GM20431 (cell line): ENCODE data around the gene RXRA.

Experiments
- in situ Hi-C: fragments of 300-500 bp; cut with MseI, MboI; formaldehyde crosslinking; loops from one replicate; pipeline ENCODE4 v1.15.0; 2020; ENCODE audit warnings: low sequenced_read_pairs; ENCODE audit not compliant: unreplicated experiment

The RXRA gene

DNA sequence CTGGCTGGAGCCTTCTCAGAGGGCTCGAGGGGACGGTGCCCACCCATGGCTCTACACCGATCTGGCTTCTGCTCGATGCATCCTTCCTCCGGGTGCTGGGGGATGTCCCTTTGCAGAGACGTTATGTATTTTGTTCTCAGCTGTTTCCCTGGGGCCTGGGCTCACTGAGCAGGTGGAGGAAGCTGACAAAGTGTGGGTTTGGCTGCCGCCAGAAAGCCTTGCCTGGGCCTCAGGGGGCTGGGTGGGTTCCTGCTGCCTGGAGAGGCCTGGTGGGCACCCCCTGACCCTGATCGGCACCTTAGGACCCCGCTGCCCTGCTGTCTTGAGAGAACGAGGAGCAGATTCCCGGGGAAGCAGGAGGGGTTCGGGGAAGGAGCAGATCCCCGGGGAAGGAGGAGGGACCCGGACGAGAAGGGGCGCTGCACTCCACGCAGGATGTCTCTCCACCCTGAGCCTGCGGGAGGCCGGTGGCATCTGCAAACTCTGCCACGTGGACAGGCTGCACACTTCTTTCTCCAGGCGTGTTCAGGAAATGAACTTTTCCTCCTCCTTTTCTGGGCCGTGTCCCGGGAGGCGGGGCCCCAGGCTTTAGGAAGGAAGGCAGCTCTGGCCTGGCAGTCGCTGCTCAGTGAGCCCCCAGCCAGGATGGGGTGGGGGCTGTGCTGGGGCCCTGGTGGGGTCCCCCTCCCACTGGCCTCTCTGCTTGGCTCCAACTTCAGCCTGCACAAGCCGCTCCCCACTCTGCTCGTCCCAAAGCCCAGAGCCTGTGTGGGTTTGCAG lies 148.9 kb downstream of the RXRA start:
- in situ Hi-C loops = no loop called here

DNA sequence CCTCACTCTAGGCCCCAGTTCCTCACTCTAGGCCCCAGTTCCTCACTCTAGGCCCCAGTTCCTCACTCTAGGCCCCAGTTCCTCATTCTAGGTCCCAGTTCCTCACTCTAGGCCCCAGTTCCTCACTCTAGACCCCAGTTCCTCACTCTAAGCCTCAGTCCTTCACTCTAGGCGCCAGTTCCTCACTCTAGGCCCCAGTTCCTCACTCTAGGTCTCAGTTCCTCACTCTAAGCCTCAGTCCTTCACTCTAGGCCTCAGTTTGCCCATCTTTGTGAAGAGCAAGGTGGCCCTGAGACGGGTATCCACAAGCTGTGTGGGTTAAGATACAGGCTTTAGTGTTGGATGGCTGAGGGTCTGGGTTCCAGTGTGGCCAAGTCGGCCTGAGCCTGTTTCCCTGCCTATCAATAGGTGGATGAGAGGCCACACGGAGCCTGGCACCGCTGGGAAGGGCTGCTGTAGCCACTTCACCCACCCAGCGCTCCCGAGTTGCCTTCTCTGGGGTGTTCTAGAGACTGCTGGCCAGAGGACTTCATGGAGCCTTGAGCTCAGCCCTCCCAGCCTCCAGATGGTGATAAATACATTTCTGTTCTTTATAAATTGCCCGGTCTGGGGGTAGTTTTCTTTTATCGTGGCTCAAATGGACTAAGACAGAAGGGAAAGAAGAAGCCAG lies 150.2 kb downstream of the RXRA start:
- in situ Hi-C loops = no loop called here

DNA sequence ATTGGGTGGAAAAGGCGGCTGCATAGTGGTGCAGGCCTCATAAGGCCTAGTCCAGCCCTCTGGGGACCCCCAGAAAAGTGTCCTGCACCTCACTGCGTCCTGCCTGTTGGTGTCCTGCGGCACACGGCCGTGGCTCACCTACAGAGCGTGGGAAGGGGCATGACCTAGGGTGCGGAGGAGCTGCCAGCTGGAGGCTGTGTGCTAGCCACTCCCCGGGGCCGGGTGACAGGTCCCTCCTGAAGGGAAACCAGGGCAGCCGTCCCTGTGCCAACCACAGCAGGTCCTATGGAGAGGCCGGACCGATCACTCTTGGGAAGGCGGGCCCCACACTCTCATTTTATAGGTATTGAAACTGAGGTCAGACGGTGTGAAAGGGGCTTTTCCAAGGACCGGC lies 150.7 kb downstream of the RXRA start:
- in situ Hi-C loops = no loop called here

GRCh38 chr9:134477342-134477925 lies 151.2 kb downstream of the RXRA start:
- in situ Hi-C loops = no loop called here

DNA sequence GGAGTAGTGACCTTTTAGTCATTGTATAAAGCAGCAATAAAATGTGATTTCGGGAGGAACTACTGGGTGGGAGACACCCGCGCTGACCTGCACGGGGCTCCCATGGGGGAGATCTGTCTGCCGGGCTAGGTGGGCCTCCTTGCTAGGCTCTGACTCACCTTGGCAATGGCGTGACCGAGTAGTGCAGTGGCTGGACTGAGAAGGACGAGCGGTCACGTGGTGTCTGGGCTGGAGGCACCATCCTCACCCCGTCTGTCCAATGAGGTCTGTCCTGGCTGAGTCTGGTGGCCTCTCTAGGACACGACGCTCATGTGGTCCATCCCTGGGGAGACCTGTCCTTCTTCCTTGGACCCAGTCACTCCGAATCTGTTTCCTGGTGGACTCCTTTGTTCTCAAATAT lies 151.7 kb downstream of the RXRA start:
- in situ Hi-C loops = no loop called here

- in situ Hi-C loops = no loop called here
These were observed 155.5 kb downstream of the RXRA start for GRCh38 chr9:134481762-134482161.

- in situ Hi-C loops = no loop called here
These were observed 156.0 kb downstream of the RXRA start for GRCh38 chr9:134482226-134482625.

- in situ Hi-C loops = no loop called here
These were observed 157.3 kb downstream of the RXRA start for GRCh38 chr9:134483361-134484184.

DNA sequence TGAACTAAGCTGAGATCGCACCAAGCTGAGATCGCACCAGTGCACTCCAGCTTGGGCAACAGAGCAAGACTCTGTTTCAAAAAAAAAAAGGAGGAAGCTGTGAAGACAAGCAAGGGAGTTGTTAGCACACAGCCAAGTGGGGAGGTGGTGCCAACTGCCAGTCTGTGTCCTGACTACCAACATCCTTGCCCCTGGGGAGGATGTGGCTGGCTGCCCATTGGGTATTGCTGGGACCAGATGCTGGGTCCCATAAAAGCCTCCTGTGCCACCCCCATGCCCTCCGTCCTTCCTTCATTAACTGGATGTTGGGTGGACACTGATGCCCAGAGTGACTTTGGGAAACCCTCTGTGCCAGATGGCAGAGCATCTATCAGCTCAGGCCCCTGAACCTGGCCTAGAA lies 158.2 kb downstream of the RXRA start:
- in situ Hi-C loops = no loop called here

- in situ Hi-C loops = no loop called here
These were observed 159.4 kb downstream of the RXRA start for GRCh38 chr9:134485653-134486052.

- in situ Hi-C loops = no loop called here
These were observed 159.9 kb downstream of the RXRA start for GRCh38 chr9:134486143-134486591.

- in situ Hi-C loops = no loop called here
These were observed 160.3 kb downstream of the RXRA start for GRCh38 chr9:134486596-134486995.
